Astrocyte of the spinal cord (primary cell): ENCODE measurements around the gene CASP5.

ENCODE experiments used
- DNase-seq: peaks from one replicate; pipeline ENCODE4 v3.0.0; 2011; ENCODE audit warnings: low read depth, low spot score
- H3K4me3 ChIP-seq: 2 replicates; pipeline ENCODE4 v1.5.1; 2011; ENCODE audit warnings: low read depth, mild to moderate bottlenecking, low read length, moderate library complexity
- CTCF ChIP-seq: IDR thresholded peaks from 2 replicates; pipeline ENCODE4 v1.5.1; 2012; ENCODE audit warnings: low read depth, mild to moderate bottlenecking, low read length, inconsistent platforms
- in situ Hi-C: cut with HindIII; loops from 2 replicates; pipeline ENCODE4 v1.10.0; 2017; ENCODE audit warnings: low sequenced_read_pairs

CASP5 gene

DNA sequence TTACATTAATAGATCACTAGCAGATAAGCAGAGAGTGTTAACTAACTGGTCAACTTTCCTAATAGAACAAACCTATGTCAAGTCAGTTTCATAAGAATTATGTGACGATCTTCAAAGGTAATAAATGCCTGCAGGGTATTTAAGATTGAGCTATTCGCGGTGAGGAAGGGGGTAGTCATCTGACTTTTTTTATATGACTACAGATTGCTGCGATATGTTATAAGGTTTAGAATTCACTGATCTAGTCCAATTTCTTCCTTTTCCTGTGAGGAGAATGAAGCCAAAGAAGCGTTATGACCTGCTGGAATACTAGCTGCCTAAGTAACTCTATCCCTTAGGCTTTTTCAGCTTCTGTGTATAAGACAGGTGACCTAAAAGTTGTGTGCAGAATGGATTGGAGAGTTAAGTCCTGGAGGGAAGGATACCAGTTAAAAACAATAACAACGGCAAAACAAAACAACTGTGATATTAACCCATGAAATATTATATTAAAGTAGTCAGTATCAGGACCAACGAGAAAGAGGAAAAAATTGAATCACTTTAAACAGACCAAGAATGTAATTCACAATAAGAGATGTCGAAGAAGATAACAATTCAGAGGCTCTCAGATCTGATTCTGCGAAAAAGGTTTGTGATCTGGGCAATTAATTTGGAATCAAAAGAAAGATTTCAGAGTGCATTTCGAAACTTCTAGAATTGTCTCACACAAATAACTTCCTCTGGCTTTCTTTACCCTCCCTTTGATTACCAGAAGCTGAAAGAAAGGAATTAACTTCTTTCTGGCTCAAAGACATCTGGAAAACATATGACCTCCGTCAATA is 55.2 kb downstream of the CASP5 start:
- DNase-seq: peak; percentile 3
- in situ Hi-C loops: no loop called here
- H3K4me3 ChIP-seq: peak overlapping the region; percentile 47
- no peak for TF ChIP-seq CTCF

DNA sequence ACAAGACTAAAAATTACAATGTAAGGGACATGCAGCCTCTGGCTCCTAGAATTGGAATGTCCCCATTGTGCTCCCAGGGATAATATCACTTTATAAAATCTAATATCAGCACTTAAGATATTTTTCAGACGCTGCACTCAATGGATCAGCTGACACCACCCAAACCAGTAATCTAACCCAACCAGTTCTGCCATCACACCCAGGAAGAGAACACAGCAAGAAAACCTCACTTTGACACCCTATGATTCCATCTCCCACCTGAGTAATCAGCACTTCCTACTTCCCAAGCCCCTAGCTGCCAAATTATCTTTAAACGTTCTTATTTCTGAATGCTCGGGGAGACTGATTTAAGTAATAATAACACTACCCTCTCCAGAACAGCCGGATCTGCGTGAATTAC is 57.2 kb downstream of the CASP5 start:
- in situ Hi-C loops: no loop called here
- no peak overlapping the region for H3K4me3 ChIP-seq
- TF ChIP-seq CTCF: no peak
- no peak for DNase-seq

DNA sequence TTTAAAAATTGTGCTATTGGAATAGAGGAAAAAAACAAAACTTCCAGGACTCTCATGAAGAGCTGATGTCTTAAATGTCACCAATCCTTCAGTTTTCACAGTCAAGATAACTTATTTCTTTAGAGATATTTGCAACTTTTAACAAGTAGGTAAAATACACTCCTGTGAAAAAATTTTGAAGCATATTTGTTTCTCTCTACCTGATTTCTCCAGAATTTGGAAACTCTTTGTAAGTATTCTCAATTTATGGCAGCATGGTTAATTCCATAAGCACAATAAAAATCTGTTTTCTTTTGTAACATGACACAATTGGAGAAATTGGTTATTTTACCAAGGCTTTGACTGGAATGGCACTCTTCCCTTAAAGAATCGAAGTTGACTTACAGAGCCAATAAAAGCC is 58.7 kb downstream of the CASP5 start:
- TF ChIP-seq CTCF: no peak
- no peak overlapping the region for H3K4me3 ChIP-seq
- in situ Hi-C loops: no loop called here
- peak; percentile 3 for DNase-seq

GRCh38 chr11:104962852-104963251 is 60.1 kb downstream of the CASP5 start:
- no peak for DNase-seq
- in situ Hi-C loops: no loop called here
- H3K4me3 ChIP-seq: no peak overlapping the region
- TF ChIP-seq CTCF: no peak

DNA sequence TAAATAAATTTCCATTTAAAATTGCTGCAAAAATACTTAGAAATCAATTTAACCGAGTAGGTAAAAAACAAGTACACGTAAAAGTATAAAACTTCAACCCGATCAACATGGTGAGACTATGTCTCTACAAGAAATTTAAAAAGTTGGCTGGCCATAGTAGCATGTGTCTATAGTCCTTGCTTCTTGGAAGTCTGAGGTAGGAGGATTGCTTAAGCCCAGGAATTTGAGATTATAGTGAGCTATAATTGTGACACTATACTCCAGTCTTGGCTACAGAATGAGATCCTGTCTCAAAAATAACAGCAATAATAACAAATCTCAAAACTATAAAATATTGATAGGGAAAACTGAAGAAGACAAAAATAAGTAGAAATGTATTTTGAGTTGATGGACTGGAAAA is 65.7 kb downstream of the CASP5 start:
- no peak for TF ChIP-seq CTCF
- H3K4me3 ChIP-seq: no peak overlapping the region
- DNase-seq: no peak
- in situ Hi-C loops: no loop called here

DNA sequence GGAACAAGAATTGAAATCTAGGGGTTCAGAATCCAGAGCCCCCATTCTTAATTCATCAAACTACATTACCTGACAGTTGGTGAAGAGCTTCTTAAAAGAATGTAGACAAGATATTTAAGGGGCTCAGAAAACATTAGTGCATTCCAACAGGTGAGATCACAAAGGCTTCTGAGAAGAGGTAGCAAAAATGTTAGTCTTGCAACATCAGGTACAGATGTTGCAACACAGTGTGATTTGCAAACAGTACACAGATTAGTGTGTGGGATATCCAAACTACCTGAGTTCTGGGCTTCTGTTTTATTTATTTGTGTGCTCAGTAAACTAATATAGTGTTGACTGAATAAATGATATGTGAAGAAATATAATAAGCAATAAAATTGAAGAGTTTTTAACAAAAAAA is 66.4 kb downstream of the CASP5 start:
- DNase-seq: no peak
- in situ Hi-C loops: no loop called here
- TF ChIP-seq CTCF: no peak
- no peak overlapping the region for H3K4me3 ChIP-seq
